Subcutaneous adipose tissue (tissue), 4 donors: ENCODE measurements around the gene AMOTL2. TPM values are rescaled to one million over a fixed set of nuclear protein-coding genes. Genes with fewer than 3 reads are reported as not detected.

Source experiments
- CTCF ChIP-seq: fragments of 450-650 bp; IDR thresholded peaks from one replicate; pipeline ENCODE4 v1.5.1; 2016; ENCODE audit warnings: low read depth, mild to moderate bottlenecking, control low read depth, antibody characterized with exemption, moderate library complexity
- total RNA-seq, 4 donors: library from RNA; depleted of rRNA; stranded (reverse); fragments of >200 nt; gene quantifications; one replicate each; pipeline ENCODE4 v1.1.0, GENCODE V29; 2016

AMOTL2 gene
- total RNA-seq, 4 donors from 2014 or later: 92.4 to 320 (median 137) TPM

DNA sequence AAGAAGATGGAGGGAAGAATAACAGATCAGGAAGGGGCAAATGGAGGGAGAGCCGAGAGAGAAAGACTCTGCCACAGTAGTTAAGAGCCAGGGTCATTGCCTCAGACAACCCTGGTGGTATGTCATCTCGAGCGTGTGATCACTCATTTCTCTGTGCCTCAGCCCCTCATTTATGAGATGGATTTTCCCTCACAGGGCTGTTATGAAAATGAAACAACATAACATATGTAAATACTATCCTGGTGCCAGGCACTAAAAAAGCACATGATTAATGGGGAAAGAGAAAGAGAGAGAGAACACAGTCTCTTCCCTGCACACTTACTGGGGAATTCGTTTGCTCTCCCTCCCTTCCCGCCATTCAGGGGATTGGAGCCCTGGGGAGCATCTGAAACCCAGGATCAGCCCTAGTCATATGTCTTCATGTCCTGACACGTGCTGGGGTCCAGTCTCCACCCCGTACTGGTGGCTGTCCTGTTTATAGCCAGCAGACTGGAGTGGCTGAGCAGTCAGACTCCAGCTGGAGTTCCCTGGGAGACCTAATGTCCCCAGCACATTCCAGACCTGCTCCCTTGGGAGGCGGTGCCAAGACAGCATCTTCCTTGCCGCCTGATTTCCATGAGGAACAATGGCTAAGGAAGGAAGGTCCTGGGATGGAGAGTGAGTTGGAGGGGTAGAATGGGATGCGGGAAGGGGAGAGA lies 14.7 kb upstream of the AMOTL2 start:
- no peak for TF ChIP-seq CTCF

DNA sequence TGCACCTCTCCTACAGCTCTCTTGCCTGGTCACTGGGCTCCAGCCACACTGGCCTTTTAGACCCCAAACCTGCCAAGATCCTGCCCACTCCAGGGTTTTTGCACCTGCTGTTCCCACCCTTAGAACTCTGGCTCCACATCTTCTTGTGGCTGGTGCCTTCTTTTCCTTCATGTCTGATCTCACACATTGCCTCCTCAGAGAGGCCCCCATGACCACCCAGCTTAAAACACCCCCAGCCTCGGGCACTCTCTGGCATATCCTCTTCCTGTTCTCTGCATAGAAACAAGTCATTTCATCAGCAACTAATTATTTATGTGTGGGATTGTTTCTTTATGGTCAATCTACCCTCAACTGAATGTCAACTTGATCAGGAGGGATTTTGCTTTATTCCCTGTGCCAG lies 14.0 kb upstream of the AMOTL2 start:
- no peak for TF ChIP-seq CTCF

GRCh38 chr3:134387293-134387692 lies 13.0 kb upstream of the AMOTL2 start:
- no peak for TF ChIP-seq CTCF

DNA sequence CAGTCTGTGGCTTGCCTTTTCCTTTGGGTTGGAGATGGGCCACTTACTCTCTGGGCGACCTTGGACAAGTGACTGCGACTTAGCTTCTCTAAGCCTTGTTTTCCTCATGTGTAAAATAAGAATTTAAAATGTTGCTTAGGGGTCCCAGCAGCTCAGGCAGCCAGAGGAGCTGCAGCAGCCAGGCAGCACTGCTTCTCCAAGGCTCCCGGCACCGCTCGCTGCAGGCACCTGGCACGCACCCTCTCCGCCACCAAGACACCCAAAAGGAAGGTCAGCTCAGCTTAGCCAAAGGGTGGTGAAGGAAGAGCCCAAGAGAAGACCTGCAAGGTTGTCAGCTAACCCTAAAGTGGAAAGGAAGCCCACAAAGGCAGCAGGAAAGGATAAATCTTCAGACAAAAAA lies 10.7 kb upstream of the AMOTL2 start:
- TF ChIP-seq CTCF: no peak

DNA sequence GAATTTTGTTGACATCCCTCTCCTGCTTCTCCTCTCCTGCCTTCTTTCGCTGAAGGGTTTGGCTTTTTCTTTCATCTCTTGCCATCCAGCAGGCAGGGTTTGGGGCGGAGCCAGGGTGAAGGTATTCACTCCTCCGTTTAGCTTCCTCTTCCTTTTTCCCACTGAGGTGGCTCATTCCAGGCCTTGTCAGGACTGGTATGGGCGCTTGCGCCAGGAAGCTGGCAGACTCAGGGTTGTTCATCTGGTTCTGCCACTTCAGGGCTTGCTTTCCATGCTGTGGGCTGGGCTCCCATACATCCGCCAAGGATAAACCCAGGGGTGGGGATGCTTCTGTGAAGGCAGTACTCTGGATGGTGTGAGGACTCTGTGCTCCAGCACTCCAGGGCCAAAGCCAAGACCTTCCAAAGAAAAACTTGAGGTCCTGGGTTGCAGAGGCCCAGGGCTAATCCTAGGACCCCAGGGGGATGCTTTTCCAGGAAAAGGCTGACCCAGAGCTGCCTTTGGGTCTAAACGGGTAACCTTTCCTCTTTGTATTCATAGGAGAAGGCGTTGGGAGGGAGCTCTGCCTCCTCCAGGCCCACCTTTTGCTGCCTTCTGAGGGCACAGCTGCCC lies 7.7 kb upstream of the AMOTL2 start:
- TF ChIP-seq CTCF: no peak

GRCh38 chr3:134381076-134381475 lies 6.8 kb upstream of the AMOTL2 start:
- no peak for TF ChIP-seq CTCF

- no peak for TF ChIP-seq CTCF
These were observed 6.0 kb upstream of the AMOTL2 start for GRCh38 chr3:134380249-134380648.
